H1 (cell line): ENCODE results near the gene CDK9. TPM values are rescaled to one million over a fixed set of nuclear protein-coding genes. Genes with fewer than 3 reads are reported as not detected.

Experiments used
- CTCF ChIA-PET: fragments of 300-600 bp; sonication (Branson Sonifier 250); formaldehyde crosslinking; loops from one replicate; lab custom pipeline; 2021; ENCODE audit not compliant: partially characterized antibody; lab: Charles Lee
- POLR2A ChIA-PET: fragments of 300-600 bp; sonication (Branson Sonifier 250); formaldehyde crosslinking; loops from one replicate; lab custom pipeline; 2021; ENCODE audit warnings: inconsistent platforms; ENCODE audit not compliant: partially characterized antibody; lab: Charles Lee
- DNase-seq, 2 experiments: peaks; one replicate each; pipeline versions ENCODE4 v3.0.0 to v3.0.0-alpha.2; 2010 to 2022; ENCODE audit warnings: low spot score in 2 of 2, low read depth in 1 of 2, mixed read lengths in 1 of 2
- FAIRE-seq: peaks from 2 replicates; lab custom pipeline; 2011; peaks lifted over from hg19 to GRCh38; lab: Jason Lieb, UNC
- H2AFZ ChIP-seq: 2 replicates; pipeline ENCODE4 v1.8.1; 2012; ENCODE audit warnings: low read length, inconsistent platforms
- H2AK5ac ChIP-seq: 2 replicates; pipeline ENCODE4 v1.6.1; 2013; ENCODE audit warnings: low read depth, low read length
- H2BK120ac ChIP-seq: replicated peaks from 2 replicates; pipeline ENCODE3; 2013; ENCODE audit warnings: low read depth, low read length, inconsistent platforms
- H2BK12ac ChIP-seq: 2 replicates; pipeline ENCODE4 v1.6.1; 2013; ENCODE audit warnings: low read depth, low read length
- H2BK15ac ChIP-seq: 2 replicates; pipeline ENCODE4 v1.6.1; 2013; ENCODE audit warnings: low read length
- H2BK20ac ChIP-seq: 2 replicates; pipeline ENCODE4 v1.6.1; 2013; ENCODE audit warnings: low read length
- H2BK5ac ChIP-seq: 2 replicates; pipeline ENCODE4 v1.6.1; 2013; ENCODE audit warnings: low read depth, low read length
- H3K14ac ChIP-seq: 2 replicates; pipeline ENCODE4 v1.6.1; 2013; ENCODE audit warnings: inconsistent platforms; ENCODE audit not compliant: insufficient read length
- H3K18ac ChIP-seq: 2 replicates; pipeline ENCODE4 v1.6.1; 2013; ENCODE audit warnings: low read length; ENCODE audit errors: extremely low read depth
- H3K23ac ChIP-seq: 2 replicates; pipeline ENCODE4 v1.6.1; 2013; ENCODE audit warnings: inconsistent platforms; ENCODE audit not compliant: insufficient read length
- H3K23me2 ChIP-seq: 2 replicates; pipeline ENCODE4 v1.6.1; 2013; ENCODE audit warnings: low read depth, low read length
- H3K27ac ChIP-seq: 2 replicates; pipeline ENCODE4 v1.6.1; 2011; ENCODE audit warnings: low read depth, low read length, inconsistent platforms
- H3K27me3 ChIP-seq, 4 experiments: replicated peaks in 1 of 4; 1 replicate in 1 of 4; 2 replicates in 3 of 4; pipeline versions ENCODE4 v1.6.1 to v1.8.1; 2011 to 2013; ENCODE audit warnings: low read length in 3 of 4, mild to moderate bottlenecking in 3 of 4, inconsistent platforms in 2 of 4, mixed read lengths in 2 of 4, moderate library complexity in 1 of 4; ENCODE audit not compliant: control insufficient read depth in 3 of 4, insufficient read depth in 3 of 4; ENCODE audit errors: extremely low read depth in 1 of 4
- H3K36me3 ChIP-seq, 4 experiments: 2 replicates each; pipeline versions ENCODE4 v1.6.1 to v1.8.1; 2011 to 2013; ENCODE audit warnings: mild to moderate bottlenecking in 4 of 4, low read length in 3 of 4, moderate library complexity in 2 of 4, control low read depth in 1 of 4, inconsistent platforms in 1 of 4; ENCODE audit not compliant: insufficient read depth in 4 of 4, control insufficient read depth in 2 of 4
- H3K4ac ChIP-seq: replicated peaks from 2 replicates; pipeline ENCODE3; 2013; ENCODE audit warnings: low read length, low read depth, mixed read lengths, inconsistent platforms; ENCODE audit not compliant: insufficient read length
- H3K4me1 ChIP-seq, 4 experiments: replicated peaks in 1 of 4; 1 replicate in 1 of 4; 2 replicates in 3 of 4; pipeline versions ENCODE4 v1.6.1 to v1.8.1; 2011 to 2013; ENCODE audit warnings: low read length in 3 of 4, inconsistent platforms in 2 of 4, mixed read lengths in 1 of 4; ENCODE audit not compliant: insufficient read depth in 4 of 4, control insufficient read depth in 3 of 4
- H3K4me2 ChIP-seq, 2 experiments: 2 replicates each; pipeline versions ENCODE4 v1.6.1 to v1.8.1; 2011 to 2013; ENCODE audit warnings: low read depth in 2 of 2, low read length in 2 of 2, control low read depth in 1 of 2, inconsistent platforms in 1 of 2, mild to moderate bottlenecking in 1 of 2; ENCODE audit not compliant: insufficient read depth in 1 of 2
- H3K4me3 ChIP-seq, 4 experiments: fragments of 200-600, 300-600 bp in 1 of 4; sonication (generic), shearing (Covaris generic), sonication (Bioruptor Twin) in 1 of 4; 2 replicates each; pipeline versions ENCODE4 v1.5.1 to v1.8.1; 2011 to 2016; ENCODE audit warnings: low read length in 4 of 4, low read depth in 3 of 4, control low read depth in 2 of 4, inconsistent platforms in 2 of 4, mild to moderate bottlenecking in 2 of 4, mixed read lengths in 1 of 4, moderate library complexity in 1 of 4; ENCODE audit not compliant: insufficient read depth in 2 of 4; ENCODE audit errors: extremely low read depth in 1 of 4
- H3K56ac ChIP-seq: replicated peaks from 2 replicates; pipeline ENCODE3; 2013; ENCODE audit warnings: low read depth, mild to moderate bottlenecking, mixed read lengths, low read length, inconsistent platforms; ENCODE audit not compliant: insufficient read length
- H3K79me1 ChIP-seq: 2 replicates; pipeline ENCODE4 v1.6.1; 2013; ENCODE audit warnings: low read depth, low read length, control low read depth
- H3K79me2 ChIP-seq, 2 experiments: 2 replicates each; pipeline versions ENCODE4 v1.6.1 to v1.8.1; 2012 to 2013; ENCODE audit warnings: low read length in 2 of 2, mild to moderate bottlenecking in 2 of 2, inconsistent platforms in 1 of 2; ENCODE audit not compliant: insufficient read depth in 2 of 2, control insufficient read depth in 1 of 2
- H3K9ac ChIP-seq, 4 experiments: replicated peaks in 1 of 4; 1 replicate in 1 of 4; 2 replicates in 3 of 4; pipeline versions ENCODE4 v1.6.1 to v1.8.1; 2011 to 2013; ENCODE audit warnings: low read depth in 3 of 4, low read length in 3 of 4, control low read depth in 2 of 4, mild to moderate bottlenecking in 2 of 4, moderate library complexity in 2 of 4, inconsistent platforms in 1 of 4; ENCODE audit errors: extremely low read depth in 1 of 4
- H3K9me3 ChIP-seq, 2 experiments: 2 replicates each; pipeline versions ENCODE4 v1.6.1 to v1.8.1; 2012 to 2013; ENCODE audit warnings: mild to moderate bottlenecking in 2 of 2, moderate library complexity in 2 of 2, control low read depth in 1 of 2, inconsistent platforms in 1 of 2, low read depth in 1 of 2, low read length in 1 of 2, mixed read lengths in 1 of 2; ENCODE audit not compliant: insufficient read depth in 2 of 2
- H4K20me1 ChIP-seq, 2 experiments: replicated peaks in 1 of 2; 2 replicates each; pipeline versions ENCODE3 to v1.8.1; 2011 to 2013; ENCODE audit warnings: inconsistent platforms in 2 of 2, low read length in 2 of 2, mild to moderate bottlenecking in 1 of 2; ENCODE audit not compliant: insufficient read depth in 2 of 2, control insufficient read depth in 1 of 2
- H4K5ac ChIP-seq: 2 replicates; pipeline ENCODE4 v1.6.1; 2013; ENCODE audit warnings: low read length, low read depth, mixed read lengths, inconsistent platforms; ENCODE audit not compliant: insufficient read length
- H4K8ac ChIP-seq: 2 replicates; pipeline ENCODE4 v1.8.0; 2013; ENCODE audit warnings: mild to moderate bottlenecking, moderate library complexity, low read length, inconsistent platforms; ENCODE audit not compliant: insufficient read depth; ENCODE audit errors: extremely low read depth
- H4K91ac ChIP-seq: replicated peaks from 2 replicates; pipeline ENCODE3; 2013; ENCODE audit warnings: low read length, mixed read lengths, inconsistent platforms; ENCODE audit not compliant: insufficient read length
- BACH1 ChIP-seq: IDR thresholded peaks from 2 replicates; pipeline ENCODE4 v1.6.1; 2012; ENCODE audit warnings: low read length, improper control_type of control experiment
- EZH2 ChIP-seq: fragments of 200-600 bp; sonication (generic); IDR thresholded peaks from 2 replicates; pipeline ENCODE4 v1.7.1; 2012; ENCODE audit warnings: low read depth, mild to moderate bottlenecking, moderate library complexity, low read length, inconsistent platforms; ENCODE audit not compliant: severe bottlenecking
- KDM1A ChIP-seq: fragments of 200-600, 300-600 bp; sonication (generic); IDR thresholded peaks from 2 replicates; pipeline ENCODE4 v1.7.1; 2016; ENCODE audit warnings: mild to moderate bottlenecking, low read length, borderline replicate concordance
- KDM4A ChIP-seq: IDR thresholded peaks from one replicate; pipeline ENCODE4 v1.7.1; 2012; ENCODE audit warnings: low read depth, mild to moderate bottlenecking, moderate library complexity, low read length, inconsistent platforms; ENCODE audit not compliant: severe bottlenecking
- RAD21 ChIP-seq, 2 experiments: IDR thresholded peaks in 1 of 2; conservative IDR thresholded peaks in 1 of 2; 2 replicates each; pipeline ENCODE4 v1.6.1; 2011; ENCODE audit warnings: low read depth in 2 of 2, low read length in 2 of 2, improper control_type of control experiment in 1 of 2, inconsistent platforms in 1 of 2, mild to moderate bottlenecking in 1 of 2, moderate library complexity in 1 of 2
- SP2 ChIP-seq: IDR thresholded peaks from 2 replicates; pipeline ENCODE4 v1.6.1; 2012; ENCODE audit warnings: mild to moderate bottlenecking, low read length, inconsistent platforms
- TBP ChIP-seq: IDR thresholded peaks from 2 replicates; pipeline ENCODE4 v1.6.1; 2011; ENCODE audit warnings: low read depth, low read length, improper control_type of control experiment
- WGBS, 2 experiments: shearing (Covaris generic) in 1 of 2; methylation state at CpG; one replicate each; pipeline versions ENCODE4 v1.1.6 to v1.1.7; 2013 to 2015; ENCODE audit warnings: low lambda C conversion rate in 2 of 2, mixed read lengths in 2 of 2, inconsistent platforms in 1 of 2, low coverage in 1 of 2, missing lambda C conversion rate in 1 of 2; ENCODE audit not compliant: insufficient replicate concordance in 2 of 2, insufficient coverage in 1 of 2, insufficient read length in 1 of 2; ENCODE audit errors: extremely low coverage in 1 of 2, missing lambda C conversion rate in 1 of 2; 5-methylcytosine and 5-hydroxymethylcytosine counted together
- polyA plus RNA-seq, 7 experiments: library from polyadenylated mRNA; depleted of rRNA in 3 of 7; stranded (reverse) in 5 of 7; unstranded in 2 of 7; fragments of >200 nt in 5 of 7; fragments of 200-250 nt in 2 of 7; gene quantifications; 1 replicate in 5 of 7; 2 replicates in 1 of 7; 4 replicates in 1 of 7; pipeline versions ENCODE4 v1.2.1 to v1.2.3, GENCODE V29; 2011 to 2013; ENCODE audit warnings: missing spikeins in 2 of 7, mixed read lengths in 2 of 7
- total RNA-seq: library from RNA; stranded (reverse); fragmentation: NEBNext Ultra II Directional; extraction: Animal tissue kit (Norgen Biotek cat#: 25700); gene quantifications from 2 replicates; pipeline ENCODE4 v1.2.1, GENCODE V29; 2021

CDK9 gene
- total and polyA plus RNA-seq, 2 of the 8 experiments (the other 6 are each of a cell fraction or from before 2014, with no cell fraction given), result 69.1 to 87.5 TPM

DNA sequence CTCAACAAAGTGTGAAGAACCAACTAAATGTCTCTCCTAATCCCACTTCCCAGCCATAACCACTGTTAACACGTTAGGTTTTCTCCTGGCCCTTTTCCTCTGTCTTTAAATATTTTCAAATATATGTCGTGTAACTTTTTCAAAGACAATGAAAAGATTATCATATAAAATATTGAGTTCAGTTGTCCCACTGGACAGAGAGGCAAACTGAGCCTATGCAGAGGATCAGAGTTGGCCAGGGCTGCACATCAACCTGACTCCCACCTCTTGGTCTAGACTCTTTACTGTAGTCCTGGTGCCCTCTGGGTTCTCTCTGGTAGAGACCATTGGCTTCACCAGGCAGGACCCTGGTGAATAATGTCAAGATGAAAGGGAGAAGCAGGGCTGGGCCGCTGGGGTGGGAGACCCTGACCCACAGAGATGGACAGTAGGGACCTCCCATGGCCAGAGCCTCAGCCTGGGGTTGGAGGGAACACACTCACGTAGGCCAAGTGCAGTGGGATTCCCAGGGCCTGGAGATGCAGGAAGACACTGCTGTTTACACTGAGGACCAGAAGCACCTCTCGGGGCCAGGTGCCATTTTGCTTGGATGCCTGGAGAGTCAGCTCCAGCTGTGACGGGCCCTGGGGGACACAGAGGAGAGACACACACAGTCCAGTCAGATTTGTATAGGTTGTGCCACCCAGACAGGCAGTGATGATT, 43.5 kb downstream of the CDK9 start:
- Histone ChIP-seq H3K14ac (no peak overlapping the region), H3K23me2 (peaks cover 9% of the 10 kb centered on the region; the same call in 1 of the 2 replicates), H4K91ac (peak overlapping the region; percentile 54), H2BK12ac (peak overlapping the region; percentile 80), H3K23ac (no peak overlapping the region), H4K20me1 (no peaks in the 10 kb centered on the region), H3K27me3 (peaks cover 0 to 12% (median 7%) of the 10 kb centered on the region in 4 experiments; a peak in 5 of 7 replicates), H3K79me2 (no peaks in the 10 kb centered on the region), H3K27ac (no peak overlapping the region), H2BK5ac (no peak overlapping the region), H3K9ac (no peak overlapping the region), H4K8ac (no peak overlapping the region), H4K5ac (no peak overlapping the region), H2AK5ac (peak overlapping the region; percentile 82), H2BK20ac (peak overlapping the region; percentile 48; the same call in 1 of the 2 replicates), H3K18ac (no peak overlapping the region; the same call in 1 of the 2 replicates), H3K4me1 (peaks cover 0 to 17% (median 12%) of the 10 kb centered on the region in 4 experiments; a peak in 6 of 7 replicates), H2BK120ac (peak overlapping the region; percentile 29), H3K9me3 (no peaks in the 10 kb centered on the region), H3K4ac (no peak overlapping the region)
- no peak for DNase-seq
- POLR2A ChIA-PET, result interaction anchor here (0.6 to 1.9 kb wide), 10 partner anchors 12 to 87 kb away, joined by 3 to 9 read pairs (median 4); partner anchors contain the start of gene ENG
- TF ChIP-seq EZH2 (no peak), BACH1 (no peak), KDM4A (no peak), SP2 (no peak), TBP (no peak), KDM1A (no peak), RAD21 (IDR thresholded peaks at IDR 0.05 in 1 of 2, conservative IDR thresholded peaks at IDR 0.05 in 1 of 2; ENCODE audit: low read depth in 2 of 2, low read length in 2 of 2) (no peak)
- TF ChIP-seq, all 59 proteins: peak for 0
- peak overlapping the region in 1 of 4 experiments; percentile 55; a peak in 1 of 8 replicates for H3K4me3 ChIP-seq
- CTCF ChIA-PET, result interaction anchor here (0.7 to 7.3 kb wide), 10 partner anchors 11 to 132 kb away, joined by 3 to 116 read pairs (median 6); partner anchors contain the start of genes ENG and FPGS
- peak overlapping the region in 1 of 2 experiments; percentile 84; a peak in 1 of 4 replicates for H3K4me2 ChIP-seq
- 88% methylated on average over 6 of the region's 6 CpGs; no CpG with 5 or more reads in 1 of the 2 experiments for WGBS, 2 experiments
- no peaks in the 10 kb centered on the region for H3K79me1 ChIP-seq
- no peak for FAIRE-seq
- no peak overlapping the region for H2AFZ ChIP-seq
- no peaks in the 10 kb centered on the region for H3K36me3 ChIP-seq
- H2BK15ac ChIP-seq, result peak overlapping the region; percentile 88
- no peak overlapping the region for H3K56ac ChIP-seq
